ENCODE results near the gene CTIF.
"Not testable (repeated sequence)": the region's sequence is repeated elsewhere in the genome, so short reads cannot be mapped to it uniquely, and the experiment has no call there.

The CTIF gene

DNA sequence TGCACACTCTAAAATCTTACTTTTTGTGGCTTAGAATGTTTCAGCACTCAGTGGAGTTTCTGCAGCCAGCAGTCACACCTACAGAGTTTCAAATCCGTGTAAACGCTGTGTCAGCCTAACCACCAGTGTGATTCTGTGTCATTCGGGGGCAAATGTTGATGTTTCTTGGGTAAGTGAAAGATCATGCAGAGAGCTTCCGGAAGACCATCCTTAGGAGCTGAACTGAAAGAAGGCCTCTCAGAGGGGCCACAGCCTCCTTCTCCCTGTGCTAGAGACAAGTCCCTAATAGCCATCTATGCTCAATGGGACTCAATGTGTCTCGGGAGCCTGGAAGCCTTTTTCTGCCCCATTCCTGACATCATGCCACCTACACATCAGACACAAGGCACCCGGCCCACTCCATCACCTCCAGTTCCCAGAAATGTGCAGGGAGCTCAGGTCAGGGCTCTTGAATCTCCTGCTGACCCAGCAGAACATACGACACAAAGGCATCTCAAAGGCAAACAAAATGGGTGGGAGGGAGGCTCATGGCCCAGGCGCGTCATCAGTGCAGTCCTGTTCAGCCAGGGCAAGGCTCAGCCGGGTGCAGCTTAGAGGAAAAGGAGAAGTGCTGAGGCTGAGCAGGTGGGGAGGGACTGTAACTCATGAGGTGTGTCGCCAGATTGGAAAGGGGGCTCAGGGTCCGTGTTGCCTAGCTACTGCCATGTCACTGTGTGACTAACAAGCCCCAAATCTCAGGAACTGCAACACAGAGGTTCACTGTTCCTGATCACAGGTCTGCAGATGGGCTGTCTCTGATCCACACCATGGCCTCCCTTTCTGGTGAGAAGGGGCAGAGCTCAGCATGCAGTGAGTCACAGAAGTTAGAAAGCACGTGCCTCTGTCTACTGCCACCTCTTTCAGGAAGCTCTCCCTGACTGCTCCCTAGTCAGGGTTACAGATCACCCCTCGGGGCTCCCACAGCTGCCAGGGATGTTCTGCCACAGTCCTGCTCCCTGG, 329.9 kb downstream of the CTIF start:
- DNase-seq (ENCODE audit: low spot score): peak; percentile 91

DNA sequence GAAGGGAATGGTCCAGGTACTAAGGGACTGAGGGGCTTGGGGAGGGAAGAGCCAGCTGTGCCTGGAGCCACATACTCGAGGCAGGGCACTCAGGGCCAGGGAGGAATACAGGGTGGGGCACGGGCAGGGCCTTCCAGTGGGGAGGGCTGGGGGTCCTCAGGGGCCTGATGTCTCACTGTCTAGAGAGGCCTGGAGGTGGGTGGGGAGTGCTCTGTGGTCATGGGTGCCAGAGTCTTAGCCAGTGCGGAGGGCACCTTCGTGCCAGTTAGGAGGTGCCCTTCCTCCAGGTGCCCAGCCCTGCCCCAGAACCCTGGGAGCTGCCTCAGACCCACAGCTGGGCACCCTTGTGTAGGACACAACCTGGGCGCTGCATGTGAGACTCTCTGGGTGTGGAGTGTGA, 330.8 kb downstream of the CTIF start:
- DNase-seq (ENCODE audit: low spot score): no peak

DNA sequence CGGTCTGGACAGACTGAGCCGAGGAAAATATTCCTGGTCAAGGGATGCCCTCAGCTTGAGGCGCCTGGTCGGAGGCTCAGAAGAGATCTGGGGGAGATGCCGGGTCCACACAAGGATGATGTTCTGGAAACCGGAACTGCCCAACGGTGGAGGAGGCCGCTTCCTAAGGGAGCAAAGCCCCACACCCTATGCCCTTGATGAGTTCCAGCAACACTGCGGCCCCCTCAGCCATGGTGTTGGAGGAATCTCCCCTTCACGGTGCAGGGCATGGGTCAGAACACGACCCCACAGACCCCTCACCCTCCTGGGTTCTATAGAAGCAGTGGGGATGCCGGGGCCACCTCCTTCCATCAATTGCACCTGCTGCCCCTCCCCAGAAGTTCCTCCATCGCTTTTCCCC, 332.1 kb downstream of the CTIF start:
- DNase-seq (ENCODE audit: low spot score): not testable (repeated sequence)

- DNase-seq (ENCODE audit: low spot score): peak; percentile 24
Observed at GRCh38 chr18:48871391-48872166, 332.7 kb downstream of the CTIF start.

- DNase-seq (ENCODE audit: low spot score): no peak
Observed at GRCh38 chr18:48872234-48873145, 333.7 kb downstream of the CTIF start.

- DNase-seq (ENCODE audit: low spot score): no peak
Observed at GRCh38 chr18:48874233-48874632, 335.4 kb downstream of the CTIF start.

- DNase-seq (ENCODE audit: low spot score): no peak
Observed at GRCh38 chr18:48874701-48875162, 335.9 kb downstream of the CTIF start.

GRCh38 chr18:48875314-48875941, 336.6 kb downstream of the CTIF start:
- DNase-seq (ENCODE audit: low spot score): no peak

GRCh38 chr18:48875942-48876511, 337.2 kb downstream of the CTIF start:
- DNase-seq (ENCODE audit: low spot score): peak; percentile 29

- DNase-seq (ENCODE audit: low spot score): no peak
Observed at GRCh38 chr18:48876590-48876989, 337.8 kb downstream of the CTIF start.

GRCh38 chr18:48877941-48878340, 339.1 kb downstream of the CTIF start:
- no peak for DNase-seq (ENCODE audit: low spot score)

DNA sequence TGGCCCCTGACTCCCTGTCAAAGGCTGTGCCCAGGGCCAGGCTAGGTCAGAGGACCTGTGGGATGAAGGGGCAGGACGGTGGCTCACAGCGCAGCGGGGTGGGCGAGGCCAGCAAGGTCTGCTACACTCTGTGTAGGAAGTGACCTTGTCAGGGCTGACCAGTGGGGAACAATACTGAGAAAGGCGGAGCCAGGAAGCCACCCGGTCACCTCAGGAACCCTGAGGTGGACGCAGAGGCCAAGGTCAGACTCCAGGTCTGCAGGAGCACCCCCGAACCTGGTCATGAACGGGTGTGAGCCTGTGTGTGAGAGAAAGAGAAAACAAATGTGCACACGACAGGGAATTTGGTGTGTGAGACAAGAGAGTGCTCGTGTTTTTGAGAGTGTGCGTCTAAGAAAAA, 339.6 kb downstream of the CTIF start:
- no peak for DNase-seq (ENCODE audit: low spot score)

- DNase-seq (ENCODE audit: low spot score): no peak
Observed at GRCh38 chr18:48879008-48879431, 340.2 kb downstream of the CTIF start.

DNA sequence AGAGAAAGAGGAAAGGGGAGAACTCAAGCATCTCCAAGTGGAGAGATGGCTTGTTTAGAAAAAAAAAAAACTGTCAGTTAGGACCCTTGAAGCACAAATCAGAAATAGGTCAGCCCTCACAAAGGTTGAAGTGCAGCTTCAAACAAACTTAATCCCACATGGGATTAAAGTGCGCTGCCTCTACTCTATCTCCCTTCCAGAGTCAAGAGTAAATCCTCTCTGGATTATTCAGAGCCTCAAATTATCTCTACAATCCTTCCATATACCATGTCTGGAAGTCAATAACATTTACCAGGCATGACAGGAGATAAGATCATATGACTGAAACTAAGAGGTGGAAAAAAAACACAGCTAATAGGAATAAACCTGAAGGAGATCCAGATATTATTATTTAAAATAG, 342.1 kb downstream of the CTIF start:
- no peak for DNase-seq (ENCODE audit: low spot score)

- DNase-seq (ENCODE audit: low spot score): no peak
Observed at GRCh38 chr18:48882379-48882778, 343.5 kb downstream of the CTIF start.

- DNase-seq (ENCODE audit: low spot score): no peak
Observed at GRCh38 chr18:48884306-48884705, 345.5 kb downstream of the CTIF start.

DNA sequence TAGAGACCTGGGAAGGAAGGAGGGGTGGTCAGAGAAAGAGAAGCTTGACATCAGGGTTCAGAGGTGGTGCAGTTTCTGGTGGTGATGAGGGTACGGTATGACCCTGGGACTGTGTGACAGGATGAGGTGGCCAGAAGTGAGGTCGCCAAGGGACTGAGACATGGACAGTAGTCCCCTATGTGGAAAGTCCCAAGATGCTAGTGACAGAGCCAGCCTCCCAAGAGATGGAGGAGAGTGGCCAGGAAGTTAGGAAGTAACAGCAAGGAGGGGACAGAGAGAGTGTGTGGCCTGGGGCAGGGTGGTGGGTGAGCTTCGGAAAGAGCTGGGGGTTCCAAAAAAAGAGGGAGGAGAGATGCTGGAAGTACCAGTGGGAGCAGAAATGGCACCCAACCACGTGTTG, 345.9 kb downstream of the CTIF start:
- no peak for DNase-seq (ENCODE audit: low spot score)

DNA sequence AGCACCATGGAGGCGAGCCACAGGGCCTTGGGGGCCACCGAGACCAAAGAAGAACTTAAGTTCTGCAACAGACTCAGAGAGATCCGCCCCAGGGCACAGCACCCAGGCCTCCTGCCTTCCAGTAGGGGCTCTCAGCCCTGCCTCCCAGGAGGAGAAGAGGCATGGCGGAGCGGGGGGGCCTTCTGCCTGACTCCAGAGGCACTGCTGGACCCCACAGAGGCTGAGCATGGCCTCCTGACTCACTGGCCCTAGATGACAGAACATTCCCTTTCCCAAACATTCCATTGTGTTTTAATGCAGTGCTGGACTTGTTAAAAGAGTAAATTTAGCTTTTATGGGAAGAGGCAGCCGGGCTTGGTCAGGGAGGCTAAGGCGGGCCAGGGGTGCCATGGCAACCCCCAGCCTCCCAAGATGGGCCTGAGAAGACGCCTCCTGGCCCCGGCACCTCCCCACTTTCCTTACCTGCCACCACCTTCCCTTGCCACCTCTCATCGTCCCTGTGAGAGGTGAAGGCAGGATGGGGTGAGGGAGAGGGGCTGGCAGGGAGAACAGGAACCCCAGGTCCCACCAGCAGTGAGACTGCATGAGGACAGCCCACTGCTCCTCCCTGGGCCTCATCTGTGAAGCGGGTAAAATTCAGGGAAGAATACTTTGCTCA, 346.6 kb downstream of the CTIF start:
- DNase-seq (ENCODE audit: low spot score): no peak

- DNase-seq (ENCODE audit: low spot score): no peak
Observed at GRCh38 chr18:48885924-48886400, 347.1 kb downstream of the CTIF start.
